Spleen (tissue), 7 donors: ENCODE measurements around the gene ZNF543.

Experiments used
- CTCF ChIP-seq, 11 experiments: fragments of 200-600 bp in 7 of 11; fragments of 450-650 bp in 4 of 11; sonication (generic) in 4 of 11; IDR thresholded peaks in 8 of 11; conservative IDR thresholded peaks in 3 of 11; 1 replicate in 7 of 11; 2 replicates in 4 of 11; pipeline versions ENCODE4 v1.4.0 to v1.8.0; 2016 to 2021; ENCODE audit warnings: antibody characterized with exemption in 11 of 11, inconsistent platforms in 4 of 11, mild to moderate bottlenecking in 1 of 11
- POLR2A ChIP-seq, 3 donors: fragments of 450-650 bp; IDR thresholded peaks; one replicate each; pipeline ENCODE4 v1.5.1; 2017; ENCODE audit warnings: antibody characterized with exemption in 3 of 3, mild to moderate bottlenecking in 1 of 3
- donor health status: DM: no; HTN: no; CAD: no; lungs with moderate emphysema.
- donor health status: DM: no; HTN: no; CAD: no.
- donor health status: DM: no; HTN: no; CAD: no.

GRCh38 chr19:57302020-57302465, 18.2 kb upstream of the ZNF543 start:
- TF ChIP-seq CTCF (IDR thresholded peaks at IDR 0.05 in 8 of 11, conservative IDR thresholded peaks at IDR 0.05 in 3 of 11), result no peak
- TF ChIP-seq POLR2A (IDR thresholded peaks at IDR 0.05), result no peak
